Erythroblast (primary cell): ENCODE data around the gene STEAP1.
"Not testable (repeated sequence)": the region's sequence is repeated elsewhere in the genome, so short reads cannot be mapped to it uniquely, and the experiment has no call there.

ENCODE experiments used
- DNase-seq, 2 experiments: peaks; one replicate each; lab custom pipeline; 2025; lab: John Stamatoyannopoulos, UW
- GATA1 ChIP-seq: IDR thresholded peaks from 2 replicates; pipeline ENCODE4 v1.6.1; 2011; ENCODE audit warnings: low read depth, mild to moderate bottlenecking, control low read depth, low read length, moderate library complexity
- POLR2A ChIP-seq: IDR thresholded peaks from 2 replicates; pipeline ENCODE4 v1.6.1; 2011; ENCODE audit warnings: mild to moderate bottlenecking, low read length

Gene STEAP1

DNA sequence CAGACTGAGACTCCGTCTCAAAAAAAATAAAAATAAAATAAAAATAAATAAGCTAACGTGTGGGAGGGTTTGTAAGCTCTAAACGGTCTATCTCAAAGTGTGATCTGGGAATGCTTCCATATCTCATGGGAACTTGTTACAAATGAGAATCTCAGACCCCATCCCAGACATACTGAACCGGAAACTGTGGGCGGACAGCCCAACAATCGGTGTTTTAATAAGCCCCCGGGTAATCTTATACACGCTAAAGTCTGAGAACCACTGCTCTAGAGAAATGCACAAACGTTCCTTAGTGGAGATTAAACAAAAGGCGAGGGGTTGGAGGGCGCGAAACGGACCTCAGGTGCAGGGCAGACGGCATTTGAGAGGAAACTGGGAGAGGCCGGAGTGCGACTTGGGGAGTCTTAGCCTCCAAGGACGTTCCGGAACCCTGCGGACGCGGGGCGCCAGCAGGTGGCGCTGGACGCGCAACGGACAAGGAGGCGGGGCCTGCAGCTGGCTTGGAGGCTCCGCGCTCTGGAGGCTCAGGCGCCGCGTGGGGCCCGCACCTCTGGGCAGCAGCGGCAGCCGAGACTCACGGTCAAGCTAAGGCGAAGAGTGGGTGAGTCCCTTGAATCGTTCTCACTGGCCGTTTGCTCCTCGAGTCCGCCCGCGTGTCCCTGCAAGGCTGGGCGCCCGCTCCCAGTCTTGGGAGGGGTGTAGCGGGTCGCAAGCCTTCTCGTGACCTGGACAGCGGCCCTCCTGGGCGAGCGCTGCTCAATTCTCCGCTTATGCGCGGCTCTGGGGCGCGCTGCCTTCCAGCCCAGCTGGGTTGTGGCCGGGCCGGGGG lies at the start of gene STEAP1:
TSS of gene STEAP1 (plus strand) at position 527 of the 829 bp plus-strand sequence. CDS start 5,320 bp downstream, outside the sequence.
- peak; percentile 80 to 88 for DNase-seq

DNA sequence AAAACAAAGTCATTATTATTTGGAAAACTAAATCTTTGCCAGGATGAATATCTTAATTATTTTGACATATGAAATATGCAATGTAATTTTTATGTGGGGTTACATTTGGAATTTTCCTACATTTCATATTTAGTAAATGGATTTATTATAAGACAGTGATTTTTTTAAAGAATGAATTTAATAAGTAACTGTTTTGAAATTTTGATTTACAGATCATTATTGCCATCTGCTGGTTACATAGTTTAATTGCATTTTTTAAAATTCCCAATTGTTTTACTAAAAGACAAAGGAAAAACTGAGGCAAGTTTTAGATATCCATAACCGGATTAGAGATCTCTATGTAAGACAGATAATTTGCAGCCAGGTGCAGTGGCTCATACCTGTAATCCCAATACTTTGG lies 39.3 kb upstream of the STEAP1 start:
- not testable (repeated sequence) for DNase-seq

DNA sequence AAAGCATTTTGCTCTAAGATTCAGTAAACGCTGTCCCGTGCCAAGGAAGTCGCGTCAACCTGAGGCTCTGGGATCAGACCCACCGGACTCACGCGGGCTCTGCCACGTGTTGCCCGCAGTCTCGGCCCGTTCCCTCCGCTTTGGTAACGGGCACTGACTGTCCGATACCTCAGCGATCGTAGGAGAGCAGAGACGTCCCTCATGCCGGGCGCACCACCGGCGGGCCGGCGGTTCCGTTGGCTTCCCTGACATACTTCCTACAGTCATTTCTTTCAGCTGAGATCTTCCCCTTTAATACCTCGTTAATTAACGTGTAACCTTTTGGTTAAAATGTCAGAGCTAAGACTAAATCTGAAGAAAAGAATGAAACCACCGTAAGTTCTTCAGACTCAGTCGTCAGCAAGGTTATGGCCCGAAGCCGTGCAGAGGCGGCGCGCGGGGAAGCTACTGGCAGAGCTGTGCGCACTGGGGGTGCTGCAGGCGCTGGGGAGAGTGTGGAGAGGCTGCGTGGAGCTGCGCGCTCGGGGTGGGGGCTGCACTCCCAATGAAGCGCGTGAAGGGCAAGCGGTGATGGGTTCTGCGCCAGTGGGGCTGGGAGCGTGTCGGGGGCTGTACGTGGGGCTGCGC lies 35.6 kb upstream of the STEAP1 start:
- not testable (repeated sequence) for DNase-seq

- TF ChIP-seq POLR2A, result no peak
- TF ChIP-seq GATA1, result no peak
- no peak for DNase-seq
Observed at GRCh38 chr7:90119178-90119971, 34.9 kb upstream of the STEAP1 start.

DNA sequence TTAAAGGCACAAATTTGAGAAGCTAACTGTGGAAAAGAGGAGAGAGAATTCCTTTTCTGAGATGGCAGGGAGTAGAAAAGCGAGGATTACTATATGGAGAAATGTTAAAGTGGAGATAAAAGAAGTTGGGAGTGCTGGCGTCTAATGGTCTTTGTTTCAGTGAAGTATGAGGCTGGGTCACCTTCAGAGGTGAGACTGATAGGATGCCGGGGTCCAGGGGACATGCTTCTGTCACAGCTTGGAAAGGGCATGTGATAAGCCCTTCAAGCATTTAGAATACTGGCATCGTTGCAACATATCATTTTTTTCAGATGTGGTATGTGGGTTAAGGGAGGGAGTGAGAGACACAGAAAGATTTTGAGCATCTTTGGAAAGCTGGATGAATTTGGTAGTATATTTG lies 34.1 kb upstream of the STEAP1 start:
- not testable (repeated sequence) for DNase-seq

GRCh38 chr7:90131746-90132145 lies 22.5 kb upstream of the STEAP1 start:
- DNase-seq, result not testable (repeated sequence)

DNA sequence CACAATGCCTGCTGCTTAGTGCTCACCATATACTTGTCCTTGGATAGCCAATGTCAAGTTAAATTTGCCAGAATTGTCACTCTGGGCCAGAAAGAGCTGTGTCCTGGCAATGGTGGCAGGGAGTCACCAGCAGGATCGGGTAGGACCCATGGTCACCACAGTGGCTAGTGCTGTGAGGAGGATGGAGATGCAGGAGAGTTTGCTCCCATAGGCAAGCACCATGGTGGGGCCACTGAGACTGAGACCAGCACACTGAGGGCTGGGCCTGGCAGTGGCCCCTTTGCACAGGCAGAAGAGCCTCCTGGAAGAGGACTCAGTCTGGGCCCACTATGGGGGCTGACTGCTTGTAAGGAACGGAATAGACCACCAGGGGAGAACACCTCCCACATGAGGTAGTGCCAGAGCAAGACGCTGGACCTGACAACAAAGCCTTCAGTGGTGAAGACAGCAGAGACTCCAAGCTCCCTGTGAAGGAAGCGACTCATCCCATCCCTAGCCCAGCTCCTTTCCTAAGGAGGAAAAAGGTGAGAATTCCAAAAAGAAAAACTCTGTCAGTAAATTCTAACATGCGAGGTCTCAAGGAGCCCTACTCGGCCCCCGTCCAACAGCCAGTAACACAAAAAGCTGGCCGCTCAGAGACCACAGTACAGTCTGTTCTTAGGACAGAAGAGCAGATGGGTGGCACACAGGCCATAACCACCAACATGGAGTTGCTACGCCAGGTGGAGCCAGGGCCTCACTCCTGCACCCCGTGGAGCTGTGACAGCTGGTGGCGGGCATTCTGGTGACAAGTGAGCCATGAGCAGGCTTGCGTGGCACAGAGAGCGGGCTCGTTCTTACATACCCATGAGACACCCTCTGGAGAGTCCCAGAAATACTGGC lies 6.9 kb upstream of the STEAP1 start:
- DNase-seq, result not testable (repeated sequence)

DNA sequence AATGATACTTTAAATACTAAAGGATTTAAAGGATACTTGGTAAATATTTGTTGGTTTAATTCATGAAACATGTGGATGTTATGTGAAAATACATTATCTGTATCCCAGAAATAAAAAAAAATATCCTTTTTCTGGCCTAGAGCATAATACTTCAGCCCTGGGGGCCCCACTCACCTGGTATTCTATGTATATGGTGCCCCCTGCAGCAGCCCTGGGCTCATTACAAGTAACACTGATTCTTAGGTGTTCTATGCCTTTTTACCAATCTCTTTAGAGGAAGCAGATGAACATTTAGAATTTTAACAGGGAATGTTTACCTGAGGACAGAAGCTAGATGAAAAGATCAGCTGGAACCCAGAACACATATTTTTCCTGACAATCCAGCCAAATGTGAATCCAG lies 4.8 kb upstream of the STEAP1 start:
- peak in 1 of 2 experiments; percentile 5 for DNase-seq

- not testable (repeated sequence) for DNase-seq
Observed at GRCh38 chr7:90151884-90152283, 2.4 kb upstream of the STEAP1 start.

GRCh38 chr7:90152642-90153253 lies 1.5 kb upstream of the STEAP1 start:
- DNase-seq, result peak; percentile 13 to 39

GRCh38 chr7:90155206-90155605 lies 937 bp downstream of the STEAP1 start:
- TF ChIP-seq GATA1, result no peak
- DNase-seq, result no peak

DNA sequence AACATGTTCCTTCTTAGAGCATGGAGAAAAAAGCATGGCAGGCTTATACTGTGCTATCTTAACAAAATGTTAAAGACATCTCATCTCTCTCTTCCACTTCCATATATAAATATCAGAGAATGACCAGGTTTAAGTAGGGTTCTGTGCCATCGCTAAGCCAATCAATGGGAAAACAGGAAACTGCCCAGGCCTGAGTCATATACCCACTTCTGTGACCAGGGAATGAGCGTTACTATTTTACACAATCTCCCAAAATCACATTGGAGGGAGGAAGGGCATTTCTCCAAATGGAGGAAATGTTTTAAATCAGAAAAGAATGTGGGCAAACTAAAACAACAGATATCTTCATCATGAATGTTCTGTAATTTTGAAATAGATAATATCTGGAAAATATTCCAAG lies 3.1 kb downstream of the STEAP1 start:
- not testable (repeated sequence) for DNase-seq

GRCh38 chr7:90157761-90158350 lies 3.6 kb downstream of the STEAP1 start:
- DNase-seq, result not testable (repeated sequence)

DNA sequence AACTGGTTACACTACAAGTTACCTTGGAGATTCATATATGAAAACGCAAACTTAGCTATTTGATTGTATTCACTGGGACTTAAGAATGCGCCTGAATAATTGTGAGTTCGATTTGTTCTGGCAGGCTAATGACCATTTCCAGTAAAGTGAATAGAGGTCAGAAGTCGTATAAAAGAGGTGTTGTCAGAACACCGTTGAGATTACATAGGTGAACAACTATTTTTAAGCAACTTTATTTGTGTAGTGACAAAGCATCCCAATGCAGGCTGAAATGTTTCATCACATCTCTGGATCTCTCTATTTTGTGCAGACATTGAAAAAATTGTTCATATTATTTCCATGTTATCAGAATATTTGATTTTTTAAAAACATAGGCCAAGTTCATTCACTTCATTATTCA lies 9.3 kb downstream of the STEAP1 start:
- TF ChIP-seq GATA1 (no peak), POLR2A (no peak)

More for the DNA sequence above, 9.3 kb downstream of the STEAP1 start:
- DNase-seq, result no peak
